Right ventricle myocardium inferior (tissue), 1 donor: ENCODE results near the gene SGIP1. TPM values are rescaled to one million over a fixed set of nuclear protein-coding genes. Genes with fewer than 3 reads are reported as not detected.
"Not testable (repeated sequence)": the region's sequence is repeated elsewhere in the genome, so short reads cannot be mapped to it uniquely, and the experiment has no call there.

Source experiments
- ATAC-seq: fragments of 200-7000 bp; cut with Tn5 transposase; one replicate; pipeline ENCODE4 v1.9.1; 2020; ENCODE audit warnings: mild to moderate bottlenecking, moderate library complexity
- DNase-seq: peaks from one replicate; pipeline ENCODE4 v3.0.0; 2021; ENCODE audit errors: missing footprints
- intact Hi-C: fragments of 100-400 bp; cut with DNase I; formaldehyde crosslinking; loops from one replicate; pipeline ENCODE4 v1.11.0; 2022
- total RNA-seq: library from RNA; stranded (reverse); fragmentation: NEBNext Ultra II Directional; extraction: Animal tissue kit (Norgen Biotek cat#: 25700); gene quantifications from one replicate; pipeline ENCODE4 v1.2.1, GENCODE V29; 2021
- donor health status: DM: no; HTN: yes; CAD: no; lungs with severe emphysema.

The SGIP1 gene
- total RNA-seq, 1 donor from 2014 or later = 3.5 TPM

GRCh38 chr1:66583021-66583420 is 49.1 kb downstream of the SGIP1 start:
- intact Hi-C loops = no loop called here
- no peak for ATAC-seq
- DNase-seq = no peak

GRCh38 chr1:66585002-66585401 is 51.0 kb downstream of the SGIP1 start:
- intact Hi-C loops = no loop called here
- DNase-seq = no peak
- ATAC-seq = no peak

DNA sequence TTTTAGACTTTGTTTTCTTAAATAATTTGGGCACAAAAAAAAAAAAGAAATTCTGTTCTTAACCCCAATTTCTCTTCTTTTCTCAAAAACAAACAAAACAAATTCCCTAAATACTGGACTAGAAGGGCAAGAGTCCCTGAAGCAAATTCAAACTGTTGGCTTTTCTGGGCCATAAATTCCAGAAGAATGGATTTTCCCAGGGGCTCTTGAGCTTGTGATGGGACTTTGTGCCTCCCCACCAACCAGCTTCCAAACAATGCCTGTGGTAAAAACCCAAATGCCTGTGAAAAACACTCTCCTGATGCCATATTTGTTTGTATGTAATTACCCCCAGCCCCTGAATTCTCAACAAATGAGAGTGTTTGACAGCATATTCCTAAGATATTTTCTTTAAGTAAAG is 55.4 kb downstream of the SGIP1 start:
- ATAC-seq = no peak
- intact Hi-C loops = no loop called here
- DNase-seq = no peak

GRCh38 chr1:66592106-66592507 is 58.2 kb downstream of the SGIP1 start:
- DNase-seq, intact Hi-C loops, ATAC-seq: not testable (repeated sequence)

- intact Hi-C loops = loop anchor here (5.0 kb wide), 1 partner anchor 64 kb away; the partner anchor contains the start of gene SGIP1
- ATAC-seq = no peak
- DNase-seq = no peak
Observed at GRCh38 chr1:66596191-66596590, 62.2 kb downstream of the SGIP1 start.

DNA sequence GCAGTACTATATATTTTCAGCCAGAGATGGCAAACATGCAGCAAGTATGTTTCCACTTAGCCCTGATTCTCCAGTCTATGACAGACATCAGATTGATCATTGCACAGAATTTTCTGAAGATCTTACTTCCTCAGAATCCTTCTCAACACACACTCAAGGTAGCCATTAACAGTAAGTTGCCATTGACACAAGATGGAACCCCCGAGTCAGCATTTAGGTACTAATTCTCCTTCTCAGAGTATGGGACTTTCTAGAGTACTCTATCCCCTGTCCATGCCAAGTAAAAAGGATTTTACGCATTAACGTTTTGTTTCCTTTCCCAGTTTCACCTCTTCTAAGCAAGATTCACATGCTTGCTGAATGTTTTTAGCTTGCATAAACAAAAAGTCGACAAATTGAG is 63.5 kb downstream of the SGIP1 start:
- intact Hi-C loops = loop anchor here (5.0 kb wide), 1 partner anchor 65 kb away; the partner anchor contains the start of gene SGIP1
- no peak for DNase-seq
- ATAC-seq = no peak

- intact Hi-C loops = loop anchor here (5.0 kb wide), 1 partner anchor 66 kb away; the partner anchor contains the start of gene SGIP1
- DNase-seq (no peak), ATAC-seq (no peak)
Observed at GRCh38 chr1:66598670-66599069, 64.7 kb downstream of the SGIP1 start.

GRCh38 chr1:66599346-66599745 is 65.4 kb downstream of the SGIP1 start:
- ATAC-seq = no peak

DNA sequence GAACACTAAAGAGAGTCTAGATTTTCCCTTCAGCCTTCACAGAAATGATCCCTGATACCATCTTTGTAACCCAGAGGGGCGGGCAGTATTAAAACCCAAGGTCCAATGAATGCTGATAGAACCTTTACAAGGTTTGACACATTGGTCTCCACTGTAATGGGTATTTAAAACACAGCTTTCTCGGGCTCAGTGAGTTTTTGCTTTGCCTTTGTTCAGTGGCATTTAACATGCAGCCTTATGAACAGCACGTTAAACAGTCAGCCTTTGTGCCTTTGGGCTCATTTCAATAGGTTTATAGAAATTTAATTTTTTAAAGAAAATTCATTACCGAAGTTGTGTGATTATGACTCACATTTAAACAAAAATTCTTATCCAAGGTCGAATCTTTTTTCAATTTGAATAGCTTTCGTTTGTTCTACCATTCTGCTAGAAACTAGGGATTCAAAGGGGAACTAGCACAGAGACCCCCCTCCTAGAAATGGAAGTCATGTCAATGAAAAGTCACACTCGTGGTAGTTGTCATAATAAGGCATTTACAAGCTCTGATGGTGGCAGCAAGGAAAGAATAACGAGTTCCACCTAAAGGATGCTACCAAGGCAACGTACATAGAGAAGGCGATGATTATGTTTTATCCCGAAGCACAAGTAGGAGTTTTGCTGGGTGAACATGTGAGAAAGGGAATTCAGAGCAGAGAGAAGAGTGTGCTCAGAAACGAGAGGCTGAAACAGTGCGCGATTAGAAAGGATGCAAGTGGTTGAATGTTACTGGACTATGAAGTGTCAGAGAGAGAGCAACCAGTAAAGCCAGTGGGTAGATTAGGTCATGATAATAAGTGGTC is 66.2 kb downstream of the SGIP1 start:
- intact Hi-C loops = loop anchor here (5.0 kb wide), 1 partner anchor 68 kb away; the partner anchor contains the start of gene SGIP1
- ATAC-seq (no peak), DNase-seq (no peak)

More at GRCh38 chr1:66599346-66599745, 65.4 kb downstream of the SGIP1 start:
- no peak for DNase-seq
- intact Hi-C loops = loop anchor here (5.0 kb wide), 1 partner anchor 67 kb away; the partner anchor contains the start of gene SGIP1

DNA sequence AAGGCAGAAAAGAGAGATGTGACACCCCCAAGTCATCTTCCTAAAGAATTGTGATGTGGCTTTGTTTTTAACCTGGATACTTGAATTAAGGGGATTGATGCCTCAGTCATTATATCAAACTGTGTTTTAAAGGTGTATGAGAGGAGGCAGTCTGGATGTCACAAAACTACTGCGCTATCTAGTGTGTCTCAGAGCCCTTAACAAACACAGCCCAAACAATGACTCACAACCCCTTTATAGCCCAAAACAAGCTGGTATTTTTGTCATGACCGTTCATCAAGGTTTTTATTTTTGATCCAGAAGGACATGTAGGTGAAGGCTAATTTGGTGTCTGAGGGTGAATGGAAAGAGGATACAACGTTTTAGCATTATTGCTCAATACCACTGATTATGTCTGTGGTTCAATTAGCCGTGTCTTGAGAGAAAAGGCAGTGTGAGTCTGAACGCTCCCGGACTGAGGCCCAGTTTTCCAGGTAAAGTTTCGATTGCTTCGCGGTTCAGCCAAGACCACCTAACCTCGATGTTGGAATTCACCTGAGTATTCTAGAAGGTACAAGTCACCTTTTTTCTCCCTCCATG is 71.6 kb downstream of the SGIP1 start:
- ATAC-seq = no peak
- no peak for DNase-seq
- intact Hi-C loops = no loop called here

DNA sequence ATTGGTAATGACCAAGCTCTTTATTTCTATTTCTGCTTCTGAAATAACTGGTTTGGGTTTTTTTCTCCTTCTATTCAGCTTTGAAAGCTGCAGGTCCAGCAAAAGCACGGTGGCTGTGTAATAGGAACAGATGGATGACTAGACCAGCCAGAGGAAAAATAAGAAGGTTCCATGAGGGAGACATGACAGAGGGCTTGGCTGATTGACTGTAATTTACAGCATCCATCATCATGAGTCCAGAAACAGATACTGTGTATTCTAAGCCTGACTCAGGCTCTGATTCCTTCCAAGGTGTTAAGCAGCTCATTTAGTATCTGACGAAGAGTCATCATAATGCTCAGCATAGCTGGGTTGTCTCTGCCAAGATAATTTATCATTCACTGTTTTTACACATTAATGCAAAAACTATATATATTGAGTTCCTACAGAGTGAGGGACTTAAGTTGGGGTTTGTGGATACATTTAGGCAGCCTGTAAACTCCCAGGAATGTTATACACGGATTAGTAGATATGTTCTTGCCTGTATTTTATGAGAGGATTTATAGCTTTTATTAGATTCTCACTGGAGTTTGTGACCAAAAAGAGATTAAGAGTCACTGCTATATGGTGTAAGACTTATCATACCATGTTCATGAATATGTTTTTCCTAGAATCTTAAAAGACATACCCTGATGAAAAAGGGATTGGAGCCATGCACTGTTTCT is 72.6 kb downstream of the SGIP1 start:
- intact Hi-C loops = no loop called here
- no peak for ATAC-seq
- DNase-seq = no peak

DNA sequence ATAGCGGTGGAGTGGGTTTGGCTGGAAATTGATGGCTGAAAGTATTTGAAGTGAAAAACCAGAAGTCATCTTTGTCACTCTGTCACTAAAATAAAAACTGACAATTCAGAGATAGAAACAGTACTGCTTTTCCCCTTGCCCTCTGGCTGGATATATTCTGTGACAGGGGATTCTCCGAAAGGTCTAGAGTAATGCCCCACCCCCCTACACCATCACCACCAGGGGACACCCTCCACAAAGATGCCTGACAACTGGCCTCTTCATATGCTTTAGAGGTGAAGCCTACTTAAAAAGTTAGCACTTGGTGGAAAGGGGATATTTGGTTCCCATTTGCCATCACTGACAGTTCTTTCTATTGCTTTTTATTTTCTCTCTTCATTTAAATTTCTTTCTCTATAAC is 73.5 kb downstream of the SGIP1 start:
- ATAC-seq = no peak
- no peak for DNase-seq
- intact Hi-C loops = no loop called here

DNA sequence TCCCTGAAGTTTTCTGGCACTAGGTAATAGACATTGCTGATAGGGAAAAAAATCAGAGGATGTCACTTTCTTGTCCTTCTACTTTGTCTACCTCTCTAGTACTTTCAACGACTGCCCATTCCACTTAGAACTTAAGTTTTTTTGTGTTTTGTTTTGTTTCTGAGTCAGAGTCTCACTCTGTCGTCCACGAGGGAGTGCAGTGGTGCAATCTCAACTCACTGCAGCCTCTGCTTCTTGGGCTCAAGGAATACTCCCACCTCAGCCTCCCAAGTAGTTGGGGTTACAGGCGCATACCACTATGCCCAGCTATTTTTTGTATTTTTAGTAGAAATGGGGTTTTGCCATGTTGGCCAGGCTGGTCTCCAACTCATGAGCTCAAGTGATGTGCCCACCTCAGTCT is 79.2 kb downstream of the SGIP1 start:
- no peak for DNase-seq
- ATAC-seq = no peak
- intact Hi-C loops = no loop called here

DNA sequence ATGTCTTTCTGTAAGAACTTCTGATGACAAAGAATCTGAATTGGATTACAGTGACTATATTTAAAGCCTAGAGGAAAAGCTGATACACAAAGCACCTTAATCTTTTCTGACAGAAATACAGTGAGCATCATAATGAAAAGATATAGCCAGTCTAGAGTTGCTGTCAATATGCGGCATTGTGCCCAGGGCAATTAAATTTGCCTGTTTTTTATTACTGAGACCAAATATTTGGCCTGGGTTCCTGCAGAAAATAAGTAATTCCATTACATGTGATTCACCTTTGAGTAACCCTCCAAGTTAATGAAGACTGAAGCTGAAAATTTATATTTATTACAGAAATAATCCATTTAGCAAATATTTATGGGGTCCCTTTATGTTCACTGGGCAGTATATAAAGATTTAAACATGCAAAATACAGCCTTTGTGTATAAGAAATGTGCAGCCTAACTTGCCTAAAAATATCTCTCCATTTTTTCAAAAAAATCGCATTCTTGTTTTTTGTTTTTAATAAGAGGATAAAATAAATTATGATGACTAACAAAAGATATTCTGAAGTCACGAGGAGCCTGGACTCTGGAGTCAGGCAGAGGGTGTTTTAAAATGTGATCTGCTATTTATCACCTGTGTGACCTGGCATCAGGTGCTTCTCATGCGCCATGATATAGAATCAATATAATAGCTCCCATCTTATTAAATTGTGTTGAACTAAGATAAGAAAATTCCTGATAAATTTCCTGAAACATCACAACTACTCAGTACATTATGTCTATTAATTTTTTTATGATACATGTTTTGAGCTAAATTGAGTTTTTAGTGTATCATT is 83.6 kb downstream of the SGIP1 start:
- no peak for ATAC-seq
- no peak for DNase-seq
- intact Hi-C loops = no loop called here

DNA sequence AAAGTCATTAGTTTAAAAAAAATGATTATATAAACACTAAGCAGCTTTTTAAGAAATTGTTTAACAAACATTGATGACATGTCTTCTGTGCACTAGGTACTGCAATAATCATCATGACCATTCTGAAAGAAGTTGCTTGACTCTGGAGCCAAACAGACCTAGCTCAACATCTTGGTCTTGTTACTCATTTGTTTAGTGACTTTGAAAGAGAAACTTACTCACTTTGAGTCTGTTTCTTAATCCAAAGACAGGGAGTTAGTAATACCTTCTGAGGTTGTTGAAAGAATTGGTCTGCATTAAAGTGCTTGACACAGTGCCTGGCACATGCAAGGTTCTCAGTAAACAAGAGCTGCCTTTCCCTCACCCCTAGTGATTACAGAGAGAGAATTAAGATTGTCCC is 84.4 kb downstream of the SGIP1 start:
- DNase-seq = no peak
- intact Hi-C loops = no loop called here
- no peak for ATAC-seq

DNA sequence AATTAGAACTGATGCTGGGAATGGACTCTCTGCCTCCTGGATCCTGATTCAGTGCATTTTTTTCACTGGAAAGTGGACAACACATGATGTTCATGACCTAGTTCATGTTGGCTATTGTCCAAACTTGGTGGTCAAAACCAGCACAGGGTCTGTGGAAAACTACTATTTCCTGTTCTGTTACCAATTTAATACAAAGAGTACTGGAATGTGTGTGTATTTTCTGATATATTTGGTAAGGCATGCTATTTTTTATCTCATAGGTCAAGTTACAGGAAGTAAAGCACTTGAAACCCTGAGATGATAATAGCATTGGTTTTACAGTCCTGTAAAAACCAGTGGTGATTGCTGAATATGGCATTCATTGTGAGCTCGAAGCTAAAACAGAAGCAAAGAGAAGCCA is 89.9 kb downstream of the SGIP1 start:
- intact Hi-C loops = no loop called here
- no peak for ATAC-seq
- no peak for DNase-seq

DNA sequence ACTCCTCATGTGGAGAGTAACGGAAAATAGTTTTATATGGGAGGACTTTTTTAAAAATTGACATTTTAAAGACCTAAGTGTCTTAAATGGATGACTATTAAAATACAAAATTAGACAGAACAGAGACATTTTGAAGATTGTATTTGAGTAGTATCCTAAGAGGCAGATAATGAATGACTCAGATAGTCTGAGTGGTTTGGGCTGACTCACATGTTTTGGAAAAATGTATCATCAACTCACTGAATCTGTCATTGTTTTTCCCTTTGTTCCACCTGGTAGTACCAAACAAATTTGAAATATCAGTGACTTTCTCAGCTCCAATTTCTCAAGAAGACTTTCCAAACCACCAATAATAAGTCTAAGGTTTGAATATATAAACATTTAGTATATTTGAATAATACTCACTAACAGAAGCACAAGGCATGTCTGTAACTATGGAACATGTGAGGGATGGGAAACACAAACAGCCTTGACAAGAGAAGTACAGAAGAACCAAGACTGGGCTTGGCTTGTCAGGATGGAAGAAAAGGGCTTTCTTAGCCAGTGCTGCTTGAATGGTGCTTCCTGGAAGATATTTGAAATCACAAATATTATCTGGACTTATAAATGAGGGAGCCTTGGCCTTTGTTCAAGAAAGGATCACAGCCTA is 90.6 kb downstream of the SGIP1 start:
- ATAC-seq (no peak), DNase-seq (no peak)
- intact Hi-C loops = no loop called here

- ATAC-seq = no peak
- no peak for DNase-seq
- intact Hi-C loops = no loop called here
Observed at GRCh38 chr1:66626261-66626660, 92.3 kb downstream of the SGIP1 start.
